Fibroblast of skin of left quadriceps (primary cell): ENCODE results near the gene TMEM190.

Experiments
- DNase-seq, 2 experiments: peaks; one replicate each; pipeline ENCODE4 v3.0.0-alpha.2; 2013; ENCODE audit warnings: low read depth in 2 of 2

The TMEM190 gene

DNA sequence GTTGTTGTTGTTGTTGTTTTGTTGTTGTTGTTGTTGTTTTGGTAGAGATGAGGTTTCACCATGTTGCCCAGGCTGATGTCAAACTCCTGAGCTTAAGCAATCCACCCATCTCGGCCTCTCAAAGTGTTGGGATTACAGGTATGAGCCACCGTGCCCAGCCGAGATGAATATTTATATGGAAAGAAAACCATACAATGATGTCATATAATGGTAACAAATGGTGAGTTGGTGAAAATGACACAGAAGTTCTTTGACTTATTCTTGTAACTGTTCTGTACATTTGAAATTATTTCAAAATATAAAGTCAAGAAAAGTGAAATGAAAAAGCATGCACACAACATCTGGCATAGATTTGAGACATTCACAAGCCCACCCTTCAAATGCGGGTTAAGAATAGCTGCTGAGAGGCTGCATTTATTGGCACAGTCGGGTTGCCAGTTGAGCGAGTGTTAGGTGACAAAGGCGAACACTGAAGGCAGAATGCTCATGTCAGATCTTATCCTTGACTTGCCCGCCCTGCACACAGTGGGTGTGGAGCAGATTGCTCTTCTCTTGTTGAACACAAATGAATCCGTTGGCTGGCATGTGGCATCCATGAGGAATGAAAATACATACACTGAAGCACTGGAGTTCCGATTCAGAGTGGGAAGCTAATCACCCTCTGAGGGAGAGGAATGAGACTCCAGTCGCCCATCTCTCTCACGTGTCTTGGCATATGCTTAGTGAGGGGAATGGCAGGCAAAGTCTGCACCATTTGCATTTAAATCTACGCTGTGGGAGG is 46.8 kb downstream of the TMEM190 start:
- no peak for DNase-seq

DNA sequence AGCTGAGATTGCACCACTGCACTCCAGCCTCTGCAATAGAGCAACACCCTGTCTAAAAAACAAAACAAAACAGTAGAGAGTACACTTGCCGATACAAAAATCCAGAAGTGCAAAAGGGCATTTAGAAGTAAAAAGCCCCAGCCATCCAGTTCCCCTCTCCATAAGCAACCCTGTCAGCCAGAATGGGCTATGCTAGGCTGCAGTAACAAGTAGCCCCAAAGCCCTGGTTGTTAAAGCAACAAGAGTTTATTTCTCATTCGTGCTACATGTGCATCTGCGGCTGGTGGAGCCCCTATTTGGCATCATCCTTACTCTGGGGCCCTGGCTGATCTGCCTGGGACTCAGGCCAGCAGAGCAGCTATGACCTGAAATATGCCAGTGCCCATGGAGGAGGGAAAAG is 47.9 kb downstream of the TMEM190 start:
- no peak for DNase-seq

DNA sequence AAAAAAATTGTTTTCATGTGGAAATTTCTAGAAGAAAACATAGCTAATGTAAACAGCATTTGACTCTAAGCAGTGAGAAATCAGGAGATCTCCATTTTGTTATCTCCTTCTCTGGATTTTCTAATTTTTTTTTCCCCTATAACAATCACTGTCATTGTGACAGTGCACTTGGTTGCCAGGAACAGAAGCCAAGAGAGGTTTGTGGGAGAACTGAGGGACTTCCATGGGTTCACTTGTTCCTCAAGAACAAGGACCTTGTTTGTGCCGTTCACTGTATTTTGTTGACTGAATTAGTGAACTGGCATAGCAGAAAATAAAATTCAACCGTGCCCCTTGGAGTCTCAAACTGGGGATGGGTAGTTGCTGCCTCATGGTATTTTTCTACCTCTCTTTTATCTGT is 49.4 kb downstream of the TMEM190 start:
- DNase-seq = no peak
